Measurements from ENCODE around the gene PTPN3.

DNA sequence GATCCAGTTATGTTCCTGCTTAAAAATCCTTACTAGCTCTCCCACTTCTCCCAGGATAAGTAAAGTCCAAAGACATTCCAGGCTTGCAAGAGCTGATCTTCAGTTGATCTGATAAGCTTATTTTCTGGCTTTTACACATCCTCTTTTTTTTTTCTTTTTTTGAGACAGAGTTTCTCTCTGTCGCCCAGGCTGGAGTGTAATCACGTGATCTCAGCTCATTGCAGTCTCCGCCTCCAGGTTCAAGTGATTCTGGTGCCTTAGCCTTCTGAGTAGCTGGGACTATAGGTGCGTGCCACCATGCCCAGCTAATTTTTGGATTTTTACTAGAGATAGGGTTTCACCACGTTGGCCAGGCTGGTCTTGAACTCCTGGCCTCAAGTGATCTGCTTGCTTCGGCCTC lies 37.3 kb upstream of the PTPN3 start:
- TF ChIP-seq, protein P1, sequence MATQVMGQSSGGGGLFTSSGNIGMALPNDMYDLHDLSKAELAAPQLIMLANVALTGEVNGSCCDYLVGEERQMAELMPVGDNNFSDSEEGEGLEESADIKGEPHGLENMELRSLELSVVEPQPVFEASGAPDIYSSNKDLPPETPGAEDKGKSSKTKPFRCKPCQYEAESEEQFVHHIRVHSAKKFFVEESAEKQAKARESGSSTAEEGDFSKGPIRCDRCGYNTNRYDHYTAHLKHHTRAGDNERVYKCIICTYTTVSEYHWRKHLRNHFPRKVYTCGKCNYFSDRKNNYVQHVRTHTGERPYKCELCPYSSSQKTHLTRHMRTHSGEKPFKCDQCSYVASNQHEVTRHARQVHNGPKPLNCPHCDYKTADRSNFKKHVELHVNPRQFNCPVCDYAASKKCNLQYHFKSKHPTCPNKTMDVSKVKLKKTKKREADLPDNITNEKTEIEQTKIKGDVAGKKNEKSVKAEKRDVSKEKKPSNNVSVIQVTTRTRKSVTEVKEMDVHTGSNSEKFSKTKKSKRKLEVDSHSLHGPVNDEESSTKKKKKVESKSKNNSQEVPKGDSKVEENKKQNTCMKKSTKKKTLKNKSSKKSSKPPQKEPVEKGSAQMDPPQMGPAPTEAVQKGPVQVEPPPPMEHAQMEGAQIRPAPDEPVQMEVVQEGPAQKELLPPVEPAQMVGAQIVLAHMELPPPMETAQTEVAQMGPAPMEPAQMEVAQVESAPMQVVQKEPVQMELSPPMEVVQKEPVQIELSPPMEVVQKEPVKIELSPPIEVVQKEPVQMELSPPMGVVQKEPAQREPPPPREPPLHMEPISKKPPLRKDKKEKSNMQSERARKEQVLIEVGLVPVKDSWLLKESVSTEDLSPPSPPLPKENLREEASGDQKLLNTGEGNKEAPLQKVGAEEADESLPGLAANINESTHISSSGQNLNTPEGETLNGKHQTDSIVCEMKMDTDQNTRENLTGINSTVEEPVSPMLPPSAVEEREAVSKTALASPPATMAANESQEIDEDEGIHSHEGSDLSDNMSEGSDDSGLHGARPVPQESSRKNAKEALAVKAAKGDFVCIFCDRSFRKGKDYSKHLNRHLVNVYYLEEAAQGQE (IDR thresholded peaks at IDR 0.05), result no peak
- TF ChIP-seq, protein P2, sequence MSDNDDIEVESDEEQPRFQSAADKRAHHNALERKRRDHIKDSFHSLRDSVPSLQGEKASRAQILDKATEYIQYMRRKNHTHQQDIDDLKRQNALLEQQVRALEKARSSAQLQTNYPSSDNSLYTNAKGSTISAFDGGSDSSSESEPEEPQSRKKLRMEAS (IDR thresholded peaks at IDR 0.05), result no peak
